ENCODE data around the gene CCL5.
"Not testable (repeated sequence)": the region's sequence is repeated elsewhere in the genome, so short reads cannot be mapped to it uniquely, and the experiment has no call there.

The CCL5 gene

DNA sequence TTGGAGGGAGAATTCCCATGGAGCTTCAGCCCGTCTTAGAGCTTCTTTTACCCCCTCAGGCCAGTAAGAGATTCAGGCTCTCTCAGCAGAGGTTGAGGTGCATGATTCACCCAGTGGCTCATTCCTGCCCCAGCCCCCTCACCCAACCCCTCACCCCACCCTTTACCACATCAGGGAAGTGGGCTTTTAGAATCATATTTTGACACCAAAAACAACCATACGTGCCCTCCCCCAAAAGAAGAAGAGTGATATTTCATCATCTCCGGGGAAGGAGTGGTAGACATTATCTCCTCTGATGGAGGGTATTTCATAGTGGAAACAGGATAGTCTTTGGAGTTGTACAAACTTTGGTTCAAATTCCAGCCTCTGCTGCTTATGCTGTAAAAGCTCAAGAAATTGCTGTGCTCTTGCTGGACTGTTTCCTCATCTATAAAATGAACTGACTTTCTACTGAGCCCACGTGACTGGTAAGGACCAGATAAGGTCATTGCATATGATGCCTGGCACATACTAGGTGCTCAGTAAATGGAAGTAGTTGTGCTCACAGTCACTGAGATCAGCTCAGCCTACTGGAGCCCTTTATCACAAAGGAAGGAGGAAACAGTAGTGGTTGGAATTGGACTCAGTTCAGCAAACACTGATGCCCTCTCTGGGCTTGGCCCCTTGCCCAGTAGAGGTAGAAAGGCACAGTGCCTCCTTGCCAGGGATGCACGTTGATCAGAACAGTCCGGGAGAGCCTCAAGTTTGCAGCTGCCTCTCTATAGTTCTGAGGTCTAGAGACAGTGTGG lies 18.3 kb upstream of the CCL5 start:
- FAIRE-seq: no peak

DNA sequence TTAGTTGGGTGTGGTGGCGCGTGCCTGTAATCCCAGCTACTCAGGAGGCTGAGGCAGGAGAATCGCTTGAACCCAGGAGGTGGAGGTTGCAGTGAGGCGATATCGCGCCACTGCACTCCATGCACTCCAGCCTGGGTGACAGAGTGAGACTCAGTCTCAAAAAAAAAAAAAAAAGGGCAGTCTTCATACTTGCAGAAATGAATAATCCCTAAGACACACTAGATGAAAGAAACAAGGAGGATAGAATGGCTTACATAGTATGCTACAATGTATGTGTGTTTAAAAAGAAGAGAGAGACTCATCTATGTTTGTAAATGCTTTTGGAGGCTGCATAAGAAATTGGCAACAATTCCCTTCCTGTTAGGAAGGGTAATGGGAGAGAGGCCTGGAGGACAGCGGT lies 17.6 kb upstream of the CCL5 start:
- FAIRE-seq: not testable (repeated sequence)

DNA sequence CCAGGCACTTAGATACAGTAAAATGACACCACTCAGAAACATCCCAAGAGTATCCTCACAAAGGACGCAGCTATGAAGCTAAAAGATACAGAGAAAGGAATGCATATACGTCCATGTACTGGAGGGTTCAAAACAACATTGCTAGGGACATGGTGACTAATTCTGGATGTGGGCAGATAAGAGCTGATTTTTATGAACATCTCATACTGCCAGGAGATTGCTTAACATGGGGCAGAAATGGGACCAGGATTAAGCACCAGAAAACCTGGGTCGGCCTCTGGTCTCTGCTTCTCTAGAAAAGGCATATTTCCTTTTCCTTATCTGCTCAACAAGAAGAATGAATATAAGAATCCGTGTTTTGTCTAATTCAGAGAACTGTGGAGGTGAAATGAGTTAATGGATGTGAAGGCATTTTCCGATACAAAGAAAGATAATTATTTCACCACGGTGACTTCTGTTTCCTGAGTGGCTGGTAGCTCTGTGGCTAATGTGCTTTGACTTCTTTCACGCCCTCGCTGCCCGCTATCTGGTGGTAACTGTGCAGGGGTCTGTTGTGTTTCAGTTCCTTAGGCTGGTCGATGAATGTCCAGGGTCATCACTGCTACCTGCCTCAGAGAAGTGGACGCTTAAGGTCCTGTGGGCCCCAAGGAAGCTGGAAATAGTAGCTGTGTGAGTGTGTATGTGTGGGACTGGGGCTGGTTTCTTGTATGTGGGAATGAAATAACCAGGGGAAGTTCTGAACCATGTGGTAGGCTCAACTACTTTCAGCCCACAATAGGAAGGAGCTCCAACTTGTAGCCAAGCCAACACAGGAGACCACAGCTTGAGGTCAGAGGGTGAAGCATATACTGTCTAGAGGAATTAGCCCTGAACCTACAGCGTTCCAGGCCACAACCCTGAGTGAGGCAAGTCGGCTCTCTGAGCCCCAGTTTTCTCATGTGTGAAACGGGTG lies 15.8 kb upstream of the CCL5 start:
- FAIRE-seq: no peak

DNA sequence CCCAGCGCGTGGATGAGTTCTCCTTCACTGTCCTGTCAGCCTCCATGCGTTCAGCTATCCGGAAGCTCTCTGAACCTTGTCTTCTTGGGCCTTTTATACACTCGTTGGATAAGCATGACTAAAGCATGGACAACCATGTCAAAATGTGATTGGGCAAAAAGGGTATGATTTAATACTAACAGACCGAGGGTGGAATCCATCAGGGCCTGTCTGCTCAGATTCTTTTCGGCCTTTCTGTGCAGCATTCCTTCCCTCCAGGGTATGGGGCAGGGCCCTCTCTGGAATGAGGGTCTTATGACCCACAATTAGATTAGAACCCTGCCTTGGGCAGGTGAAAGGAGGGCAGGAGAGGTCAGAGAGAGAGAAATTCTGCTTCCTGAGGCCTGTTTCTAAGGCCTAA lies 14.0 kb upstream of the CCL5 start:
- no peak for FAIRE-seq

DNA sequence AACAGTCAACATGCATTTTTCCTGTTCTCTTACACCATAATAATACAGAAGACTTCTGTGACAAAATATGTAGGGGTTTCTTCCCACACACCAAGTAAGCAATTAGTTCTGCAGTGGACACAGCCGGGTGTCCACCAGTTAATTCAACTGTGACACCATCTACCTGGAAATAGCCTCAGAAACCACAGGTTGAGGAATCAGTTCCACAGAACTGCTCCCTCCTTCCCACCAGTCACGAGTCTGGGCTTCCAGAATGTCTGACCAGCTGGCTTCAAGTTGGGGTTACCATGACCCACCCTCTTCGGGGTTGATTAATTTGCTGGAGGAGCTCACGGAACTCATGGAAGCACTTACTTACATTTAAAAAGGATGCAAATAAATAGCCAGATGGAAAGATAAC lies 13.6 kb upstream of the CCL5 start:
- FAIRE-seq: no peak

DNA sequence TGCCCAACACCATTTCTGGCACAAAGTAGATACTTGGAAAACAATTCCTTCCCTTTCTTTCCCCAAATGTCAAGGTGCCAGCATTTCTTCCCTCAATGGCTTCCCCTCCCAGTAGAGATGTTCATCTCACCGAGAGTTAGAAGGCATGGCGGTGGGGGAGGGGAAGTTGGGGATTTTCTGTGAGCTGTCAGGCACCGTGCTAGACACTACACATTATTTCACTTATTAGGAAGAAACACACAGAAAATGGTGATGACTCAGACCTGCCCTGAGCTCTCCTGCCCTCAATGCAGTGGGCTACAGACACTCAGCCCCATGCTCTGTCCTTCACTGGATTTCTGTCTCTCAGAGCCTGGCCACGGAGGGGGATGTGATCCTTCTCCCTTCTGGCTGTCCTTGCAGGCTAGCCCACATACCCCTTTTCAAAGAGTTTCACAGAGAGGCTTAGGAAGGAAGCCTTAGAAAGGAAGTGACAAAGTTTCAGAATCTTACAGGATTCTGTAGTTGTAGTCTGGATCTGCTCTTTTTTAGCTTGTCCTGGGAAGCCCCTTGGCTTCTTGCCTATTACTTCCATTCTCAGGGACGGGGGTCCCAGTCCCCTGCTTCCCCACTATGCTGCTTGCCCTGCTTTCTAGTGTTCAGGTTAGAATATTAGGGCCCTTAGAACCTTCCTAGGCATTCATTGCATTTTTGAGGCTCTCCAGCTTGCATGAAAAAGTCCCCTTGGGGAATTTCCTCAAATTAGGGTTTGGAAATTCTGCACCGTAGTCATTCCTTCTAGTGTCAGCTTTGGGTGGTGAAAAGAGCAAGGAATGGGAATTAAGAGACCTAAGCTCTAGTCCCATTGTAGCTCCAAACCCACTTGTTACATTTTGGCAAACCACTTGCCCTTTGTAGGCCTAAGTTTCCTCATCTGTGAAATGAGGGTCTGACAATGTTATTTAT lies 12.2 kb upstream of the CCL5 start:
- no peak for FAIRE-seq

DNA sequence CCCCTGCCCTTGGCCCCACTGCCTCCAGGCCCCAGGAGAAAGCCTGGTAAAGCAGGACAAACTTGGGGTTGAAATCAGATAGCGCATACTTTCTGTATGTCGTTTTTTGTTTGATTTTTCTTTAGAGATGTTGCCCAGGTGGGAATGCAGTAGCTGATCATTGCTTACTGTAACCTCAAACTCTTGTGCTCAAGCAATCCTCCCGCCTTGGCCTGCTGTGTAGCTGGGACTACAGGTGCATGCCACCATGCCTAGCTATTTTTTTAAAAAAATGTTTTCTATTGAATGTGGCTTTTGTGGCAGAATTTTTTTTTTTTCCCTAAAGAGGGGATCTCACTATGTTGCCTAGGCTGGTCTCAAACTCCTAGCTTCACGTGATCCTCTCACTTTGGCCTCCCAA lies 11.1 kb upstream of the CCL5 start:
- no peak for FAIRE-seq

DNA sequence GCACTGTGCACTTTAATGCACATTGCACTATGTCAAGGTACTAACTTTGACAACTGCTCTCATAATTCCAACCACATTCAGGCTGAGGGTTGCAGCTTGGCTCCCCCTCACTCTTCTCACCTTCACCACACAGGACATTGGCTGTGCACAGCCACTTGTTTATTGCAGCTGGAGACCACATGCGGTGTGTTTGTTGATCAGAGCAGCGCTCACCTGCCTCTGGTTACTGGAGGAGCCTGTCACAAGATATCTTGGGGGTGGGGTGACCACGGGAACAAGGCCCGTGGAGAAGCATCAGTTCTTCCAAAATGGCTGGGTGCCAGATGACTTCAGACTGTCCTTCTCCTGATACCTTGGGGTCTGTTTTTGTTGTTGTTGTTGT lies 10.6 kb upstream of the CCL5 start:
- FAIRE-seq: no peak

DNA sequence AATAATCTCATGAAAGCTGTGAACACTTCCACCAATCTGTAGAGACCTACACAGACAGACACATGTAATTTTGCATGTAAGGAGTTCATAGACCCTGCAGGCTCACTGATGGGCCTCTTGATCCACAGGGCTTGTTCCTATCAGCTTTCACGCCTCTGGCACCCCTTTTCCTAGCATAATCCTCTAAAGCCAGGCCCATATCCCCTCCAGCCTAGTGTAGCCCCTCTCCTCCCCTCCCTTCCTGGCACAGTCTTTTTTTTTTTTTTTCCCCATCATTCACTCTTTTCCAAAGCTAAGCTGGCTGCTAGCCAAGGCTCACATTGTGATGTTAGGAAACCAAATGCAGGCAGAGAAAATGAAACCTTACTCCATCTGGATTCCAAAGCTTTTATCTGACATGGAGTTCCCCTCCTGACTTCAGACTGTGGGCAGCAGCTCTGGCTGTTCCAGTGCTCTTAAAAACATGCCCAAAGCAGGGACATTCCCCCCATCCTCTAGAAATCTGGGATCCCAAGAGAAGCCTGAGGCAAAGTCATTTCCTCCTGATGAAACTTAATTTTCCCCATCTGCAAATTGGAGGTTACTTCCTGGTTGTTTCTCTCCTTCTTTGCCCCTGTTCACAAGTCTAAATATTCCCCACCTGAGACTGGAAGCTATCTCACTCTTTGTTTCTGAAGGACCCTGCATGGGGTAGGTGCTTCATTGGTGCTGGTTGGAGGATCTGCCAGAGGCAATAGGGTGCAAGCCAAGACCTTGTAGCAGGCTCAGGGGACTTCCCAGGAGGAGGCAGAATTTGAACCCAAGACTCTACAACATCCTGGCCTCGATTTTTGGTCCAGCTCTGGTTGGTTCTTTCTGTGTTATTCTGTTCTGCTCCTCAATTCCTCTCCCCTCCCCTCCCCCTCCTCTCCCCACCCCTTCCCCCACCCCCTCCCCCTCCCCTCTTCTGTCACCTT lies 9.9 kb upstream of the CCL5 start:
- no peak for FAIRE-seq

DNA sequence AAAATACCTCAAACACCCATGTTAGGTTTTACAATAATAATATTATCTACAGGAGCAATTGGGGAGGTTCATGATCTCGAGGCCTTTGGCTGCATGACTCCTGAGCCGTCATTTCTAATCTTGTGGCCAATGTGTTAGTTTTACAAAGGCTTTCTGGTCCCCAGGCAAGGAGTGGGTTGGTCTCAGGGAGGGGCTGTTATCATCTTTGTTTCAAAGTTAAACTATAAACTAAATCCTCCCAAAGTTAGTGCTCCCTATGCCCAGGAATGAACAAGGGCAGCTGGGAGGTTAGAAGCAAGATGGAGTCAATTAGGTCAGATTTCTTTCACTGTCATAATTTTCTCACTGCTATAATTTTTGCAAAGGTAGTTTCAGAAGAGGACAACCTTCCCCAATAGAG lies 9.1 kb upstream of the CCL5 start:
- FAIRE-seq: no peak

DNA sequence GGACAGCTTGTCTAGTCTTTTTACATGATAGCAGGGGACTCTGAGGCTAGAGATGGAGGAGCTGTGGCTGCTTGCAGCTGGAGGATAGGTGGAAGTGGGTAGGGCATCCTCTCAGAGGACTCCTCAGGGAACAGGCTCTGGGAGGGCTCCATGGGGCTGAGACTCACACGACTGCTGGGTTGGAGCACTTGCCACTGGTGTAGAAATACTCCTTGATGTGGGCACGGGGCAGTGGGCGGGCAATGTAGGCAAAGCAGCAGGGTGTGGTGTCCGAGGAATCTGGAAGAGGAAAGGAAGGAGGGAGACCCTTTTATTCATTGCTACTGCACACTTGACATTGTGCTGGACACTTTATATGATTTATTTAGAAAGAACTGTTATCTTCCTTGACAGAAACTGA lies 1.8 kb downstream of the CCL5 start:
- FAIRE-seq: no peak

DNA sequence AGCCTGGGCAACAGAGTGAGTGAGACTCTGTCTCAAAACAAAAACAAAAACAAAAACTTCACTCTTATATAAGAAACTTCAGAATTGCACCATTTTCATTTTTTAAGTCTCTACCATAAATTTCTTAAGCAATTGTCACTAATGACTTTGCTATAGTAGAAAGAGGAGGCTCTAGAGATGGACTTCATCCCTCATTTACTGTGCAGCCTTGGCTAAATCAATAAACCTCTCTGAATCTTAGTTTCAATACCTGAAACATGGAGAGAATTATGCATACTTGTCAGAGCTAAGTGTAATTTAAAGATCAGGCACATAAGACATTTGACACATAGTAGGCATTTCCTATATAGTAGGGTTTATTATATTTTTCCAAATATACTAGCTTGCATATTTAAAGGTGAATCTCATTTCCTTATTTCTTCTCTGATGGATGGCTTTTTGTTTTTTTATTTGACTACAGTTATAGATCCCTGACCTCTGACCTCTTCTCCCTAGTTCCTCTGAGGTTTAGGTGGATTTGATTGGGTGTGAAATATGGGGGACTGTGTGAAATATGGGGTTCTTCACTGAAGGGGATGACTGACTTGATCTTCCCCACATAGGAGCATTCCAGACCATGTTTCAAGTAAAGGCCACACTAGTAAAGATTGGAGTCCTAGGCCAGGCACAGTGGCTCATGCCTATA lies 2.7 kb downstream of the CCL5 start:
- FAIRE-seq: no peak

DNA sequence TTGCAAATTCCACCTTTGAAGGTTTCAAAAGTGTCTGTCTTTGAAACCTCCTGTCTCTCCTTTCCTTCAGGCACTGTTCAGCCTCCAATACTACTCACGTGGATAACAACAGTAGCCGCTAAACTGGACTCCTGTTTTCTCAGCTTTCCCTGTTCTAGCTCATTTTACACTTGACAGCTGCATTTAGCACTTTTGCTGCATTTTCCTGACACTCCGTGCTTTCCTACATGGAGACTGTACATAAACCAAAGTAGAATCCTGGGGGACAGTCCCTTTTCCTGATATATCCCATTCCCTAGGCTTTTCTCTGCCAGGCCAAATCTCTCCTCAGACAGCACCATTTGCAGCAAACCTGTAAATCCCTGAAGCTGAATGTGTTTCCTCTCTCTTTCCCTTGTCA lies 3.6 kb downstream of the CCL5 start:
- no peak for FAIRE-seq

DNA sequence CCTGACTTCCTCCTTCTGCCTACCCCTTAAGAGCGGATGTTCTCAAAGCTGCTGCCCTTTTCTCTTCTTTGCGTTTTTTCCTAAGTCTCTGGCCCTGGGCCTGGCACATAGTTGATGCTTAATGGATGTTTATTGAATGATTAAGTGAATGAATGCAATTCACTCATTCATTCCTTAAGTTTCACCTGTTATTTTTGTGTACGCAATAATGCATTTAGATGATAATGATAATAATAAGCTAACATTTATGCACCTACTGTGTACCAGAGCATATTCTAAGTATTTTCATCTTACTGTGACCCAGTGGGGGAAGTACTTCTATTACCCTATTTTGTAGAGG lies 4.4 kb downstream of the CCL5 start:
- FAIRE-seq: no peak

DNA sequence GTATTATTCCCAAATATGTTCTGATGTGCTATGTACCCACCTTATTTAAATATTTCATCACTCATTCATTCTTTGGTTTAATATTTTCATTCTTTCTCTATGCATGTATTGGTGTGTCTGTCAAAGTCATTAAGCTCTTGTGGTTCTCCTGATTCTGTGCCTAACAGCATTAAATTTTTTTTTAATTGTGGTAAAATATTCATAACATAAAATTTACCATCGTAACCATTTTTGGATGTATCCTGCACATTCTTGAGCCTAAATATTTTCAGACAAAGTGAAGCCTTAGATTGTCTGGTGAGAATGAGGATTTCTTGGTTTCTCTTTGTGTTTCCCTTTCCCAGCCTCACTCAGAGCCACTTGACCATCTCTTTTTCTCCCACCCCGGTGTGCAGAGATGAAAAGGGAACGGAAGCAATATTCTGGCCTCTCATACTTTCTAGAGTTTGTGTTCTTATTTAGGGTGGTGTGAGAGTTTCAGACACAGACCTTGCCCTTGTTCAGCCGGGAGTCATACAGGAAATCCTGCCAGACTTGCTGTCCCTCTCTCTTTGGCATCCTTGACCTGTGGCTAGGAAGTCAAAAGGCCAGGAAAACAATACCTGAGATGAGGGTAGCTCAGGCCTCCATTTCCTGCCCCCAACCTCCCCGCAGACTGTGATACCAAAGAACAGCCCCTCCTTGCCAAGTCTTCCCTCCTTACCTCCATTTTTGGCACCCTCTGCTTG lies 4.9 kb downstream of the CCL5 start:
- FAIRE-seq: no peak

DNA sequence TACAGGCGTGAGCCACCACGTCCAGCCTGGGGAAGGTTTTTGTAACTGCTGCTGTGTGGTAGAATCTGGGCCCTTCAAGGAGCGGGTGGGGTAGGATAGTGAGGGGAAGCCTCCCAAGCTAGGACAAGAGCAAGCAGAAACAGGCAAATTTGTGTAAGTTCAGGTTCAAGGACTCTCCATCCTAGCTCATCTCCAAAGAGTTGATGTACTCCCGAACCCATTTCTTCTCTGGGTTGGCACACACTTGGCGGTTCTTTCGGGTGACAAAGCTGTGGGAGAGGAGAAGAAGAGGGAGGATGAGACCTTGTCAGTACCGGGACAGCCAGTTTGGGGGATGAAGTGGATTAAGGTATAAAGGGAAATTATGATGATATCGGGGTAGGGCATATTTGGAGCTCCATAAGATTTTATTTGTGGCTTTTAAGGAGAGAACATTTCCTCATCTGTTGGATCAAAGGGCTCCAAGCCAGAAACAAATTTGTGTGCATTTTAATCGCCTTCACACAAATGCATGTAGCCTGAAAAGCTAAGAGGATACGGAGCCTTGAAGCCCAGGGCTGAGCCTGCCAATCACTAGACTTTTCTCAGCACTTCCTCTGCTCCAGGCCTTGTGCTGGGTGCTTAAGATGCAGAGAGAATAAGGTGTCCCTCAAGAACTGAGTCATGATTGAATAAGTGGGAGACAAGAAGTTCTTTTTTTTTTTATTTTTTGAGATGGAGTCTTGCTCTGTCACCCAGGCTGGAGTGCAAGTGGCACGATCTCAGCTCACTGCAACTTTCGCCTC lies 7.8 kb downstream of the CCL5 start:
- no peak for FAIRE-seq

DNA sequence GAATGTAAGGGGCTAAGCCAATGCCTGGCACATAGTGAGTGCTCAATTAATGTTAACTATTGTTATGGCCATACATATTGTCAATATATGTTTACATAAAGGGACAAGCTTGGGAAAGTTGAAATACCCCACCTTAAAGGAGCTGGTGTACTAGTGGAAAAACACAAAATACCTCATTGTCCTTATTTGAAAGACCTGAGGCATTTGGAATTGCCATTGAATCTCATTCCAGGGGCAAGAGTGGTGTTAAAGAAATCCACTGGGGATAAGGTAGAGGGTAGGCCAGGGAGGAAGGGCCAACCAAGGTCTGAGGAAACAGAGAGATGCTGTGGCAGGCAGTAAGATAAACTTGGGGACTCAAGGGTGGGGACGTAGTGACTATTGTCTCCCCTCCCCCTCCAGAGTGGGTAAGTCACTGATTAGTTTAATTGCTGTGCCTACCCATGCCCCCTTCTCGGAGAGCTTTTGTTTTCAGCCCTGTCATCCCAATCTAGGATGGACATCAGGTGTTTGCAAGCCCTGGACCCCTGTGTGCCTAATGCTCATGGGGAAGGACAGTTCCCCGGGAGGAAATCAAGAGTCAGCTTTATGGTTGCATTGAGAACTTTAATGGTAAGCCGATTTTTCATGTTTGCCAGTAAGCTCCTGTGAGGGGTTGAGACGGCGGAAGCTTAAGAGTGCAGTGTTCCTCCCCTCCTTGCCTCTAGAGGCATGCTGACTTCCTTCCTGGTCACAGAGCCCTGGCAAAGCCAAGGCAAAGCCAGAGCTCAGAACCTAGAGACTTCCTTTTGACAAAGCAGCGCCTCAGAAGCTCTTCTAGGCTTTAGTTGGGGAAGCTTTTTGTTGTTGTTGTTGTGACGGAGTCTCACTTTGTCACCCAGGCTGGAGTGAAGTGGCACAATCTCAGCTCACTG lies 9.0 kb downstream of the CCL5 start:
- no peak for FAIRE-seq

DNA sequence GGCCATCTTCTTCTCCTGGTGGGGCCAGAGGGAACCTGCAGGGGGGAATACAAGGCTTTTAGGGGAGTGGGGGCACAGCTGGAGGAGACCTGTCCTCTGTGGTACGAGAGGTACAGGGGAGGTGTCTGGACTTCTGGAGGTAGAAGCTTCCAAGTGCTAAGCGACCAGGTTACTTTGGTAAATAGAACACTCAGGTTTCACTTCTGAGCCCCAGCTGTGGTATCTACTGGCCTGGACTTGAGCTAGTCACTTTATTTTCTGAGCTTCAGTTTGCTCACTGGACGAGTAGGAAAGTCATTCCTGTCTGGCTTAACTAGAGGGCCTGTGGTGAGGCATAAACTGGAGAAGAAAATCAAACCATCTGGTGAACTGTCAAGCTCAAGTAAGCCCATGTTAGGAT lies 11.4 kb downstream of the CCL5 start, which contains the start of gene HEATR9:
Gene HEATR9 (minus strand): TSS at position 155 of the 400 bp plus-strand sequence. CDS start 149 bp downstream, at position 6.
- no peak for FAIRE-seq

All from colon (tissue), 2 donors.